HG02884 (cell line): ENCODE results near the gene XIRP1.

Experiments used
- ATAC-seq: cut with Tn5 transposase; IDR thresholded peaks from one replicate; pipeline ENCODE4 v1.9.1; 2021; ENCODE audit warnings: mild to moderate bottlenecking, moderate library complexity; ENCODE audit not compliant: unreplicated experiment

Gene XIRP1

DNA sequence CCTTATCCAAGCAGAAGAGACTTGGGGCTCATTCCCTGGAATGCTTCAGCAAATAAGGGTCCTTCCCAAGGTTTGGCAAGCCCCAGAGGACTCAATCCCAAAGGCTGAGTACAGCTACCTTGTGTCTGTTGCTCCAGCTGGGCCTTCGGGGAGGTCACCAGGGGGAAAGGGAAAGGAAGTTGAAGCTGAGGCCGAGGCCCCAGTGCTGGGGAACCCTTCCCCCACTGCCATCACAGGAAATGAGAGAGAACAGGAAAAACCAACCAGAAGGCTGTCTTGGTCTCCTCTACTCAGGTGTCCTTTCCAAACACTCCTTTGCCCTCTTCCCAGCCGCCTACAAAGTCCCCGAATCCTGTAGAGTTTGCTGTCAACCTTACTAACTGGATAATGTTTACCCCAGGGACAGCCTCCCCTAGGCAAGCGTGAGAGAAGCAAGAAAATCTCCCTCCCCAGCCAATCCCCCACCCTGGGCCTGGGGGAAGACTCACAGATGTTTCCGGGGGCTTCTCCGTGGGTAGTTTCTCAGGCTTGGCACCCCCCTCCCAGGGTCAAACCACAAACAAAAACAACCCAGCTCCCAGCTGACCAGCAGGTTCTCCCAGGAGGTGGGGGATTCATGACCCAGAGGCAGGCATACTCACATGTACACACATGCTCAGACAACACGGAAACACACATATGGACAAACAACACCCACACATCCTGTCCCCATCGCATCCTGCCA is 44.5 kb downstream of the XIRP1 start:
- ATAC-seq: no peak

DNA sequence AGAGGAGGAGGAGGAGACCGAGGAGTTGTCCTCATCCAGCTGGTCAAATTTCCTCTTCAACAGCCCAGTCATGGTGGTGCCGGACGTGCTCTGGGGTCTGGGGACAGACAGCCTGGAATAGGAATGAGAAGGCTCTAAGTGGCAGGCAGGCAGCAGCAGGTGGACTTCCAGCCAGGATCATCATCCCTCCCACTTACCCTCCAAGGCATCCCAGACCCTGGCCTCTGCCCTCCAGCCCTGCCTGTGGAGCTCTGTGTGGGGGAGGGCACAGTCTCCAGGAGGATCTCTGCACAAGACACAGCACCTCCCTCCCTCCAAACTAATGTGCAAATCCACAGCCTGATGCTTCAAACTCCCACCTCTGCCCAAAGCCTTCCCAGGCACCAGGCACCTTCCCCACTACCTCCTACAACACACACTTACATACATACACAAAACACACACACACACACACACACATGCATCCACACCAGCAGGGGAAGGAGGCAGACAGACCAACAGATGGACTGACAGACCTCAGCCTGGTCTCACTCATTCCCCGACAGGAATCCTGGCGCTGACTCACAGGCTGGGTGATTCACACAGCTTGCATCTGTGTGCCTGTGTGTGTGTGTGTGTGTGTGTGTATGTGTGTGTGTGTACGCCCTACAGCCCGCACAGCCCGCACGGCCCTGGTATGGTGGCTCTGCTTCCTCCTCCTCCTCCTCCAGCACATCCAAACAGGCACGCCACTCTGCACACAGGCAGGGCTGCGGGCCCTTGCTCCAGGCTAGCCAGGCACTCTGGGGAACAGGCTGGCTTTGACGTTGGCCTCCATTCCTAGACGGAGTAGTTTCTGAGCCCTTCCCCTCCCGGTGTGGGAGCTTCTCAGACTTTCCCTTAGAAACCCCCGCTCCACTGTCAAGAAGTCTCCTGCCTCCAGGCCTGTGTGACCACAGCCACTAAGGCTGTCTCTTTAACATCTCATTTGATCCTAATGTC is 45.5 kb downstream of the XIRP1 start:
- ATAC-seq: no peak

DNA sequence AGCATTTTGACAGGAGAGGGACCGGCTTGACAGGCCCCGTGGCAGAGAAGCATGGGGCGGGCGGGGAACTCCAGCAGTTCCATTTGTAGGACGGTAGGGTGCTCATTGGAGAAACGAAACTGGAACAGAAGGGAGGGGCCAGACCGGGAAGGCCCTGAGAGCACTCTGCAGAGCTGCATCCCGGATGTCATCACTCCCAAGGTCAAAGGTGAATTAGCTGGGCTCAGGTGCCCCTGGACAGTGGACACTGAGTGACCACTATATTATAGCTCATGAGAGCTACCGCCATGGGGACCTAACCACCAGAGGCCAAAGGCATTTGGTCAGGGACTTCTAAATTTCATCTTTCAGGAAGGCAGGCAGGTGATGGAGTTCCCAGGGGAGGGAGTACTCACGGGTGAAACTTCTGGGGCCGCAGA is 46.3 kb downstream of the XIRP1 start:
- ATAC-seq: no peak

DNA sequence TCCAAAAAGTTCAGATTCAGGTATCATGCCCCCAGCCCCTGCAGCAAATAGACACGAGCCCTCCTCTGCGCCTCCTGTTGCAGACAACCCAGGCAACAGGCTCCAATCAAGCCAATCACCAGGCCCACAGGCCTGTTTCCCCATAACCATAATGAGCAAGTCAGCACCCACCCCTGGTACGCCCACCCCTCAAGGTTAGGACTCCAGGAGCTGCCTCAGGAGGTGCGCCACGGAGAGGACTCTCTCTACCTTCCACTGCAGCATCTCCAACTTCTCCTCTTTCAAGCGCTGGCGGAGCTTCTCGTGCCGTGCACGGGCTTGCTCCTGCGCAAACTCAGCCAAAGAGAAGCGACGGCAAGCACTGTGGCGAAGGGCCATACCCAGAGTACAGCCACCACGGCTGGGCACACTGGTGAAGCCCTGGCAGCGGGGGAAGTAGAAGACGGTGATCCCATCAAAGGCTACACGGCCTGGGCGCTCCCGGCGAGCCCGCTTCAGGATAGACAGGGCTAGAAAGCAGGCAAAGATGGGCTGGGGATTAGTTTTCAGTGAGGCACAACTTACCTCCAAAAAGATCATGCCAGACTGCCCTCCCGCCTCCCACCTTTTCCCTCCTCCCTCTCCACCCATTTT is 47.5 kb downstream of the XIRP1 start:
- ATAC-seq: no peak

DNA sequence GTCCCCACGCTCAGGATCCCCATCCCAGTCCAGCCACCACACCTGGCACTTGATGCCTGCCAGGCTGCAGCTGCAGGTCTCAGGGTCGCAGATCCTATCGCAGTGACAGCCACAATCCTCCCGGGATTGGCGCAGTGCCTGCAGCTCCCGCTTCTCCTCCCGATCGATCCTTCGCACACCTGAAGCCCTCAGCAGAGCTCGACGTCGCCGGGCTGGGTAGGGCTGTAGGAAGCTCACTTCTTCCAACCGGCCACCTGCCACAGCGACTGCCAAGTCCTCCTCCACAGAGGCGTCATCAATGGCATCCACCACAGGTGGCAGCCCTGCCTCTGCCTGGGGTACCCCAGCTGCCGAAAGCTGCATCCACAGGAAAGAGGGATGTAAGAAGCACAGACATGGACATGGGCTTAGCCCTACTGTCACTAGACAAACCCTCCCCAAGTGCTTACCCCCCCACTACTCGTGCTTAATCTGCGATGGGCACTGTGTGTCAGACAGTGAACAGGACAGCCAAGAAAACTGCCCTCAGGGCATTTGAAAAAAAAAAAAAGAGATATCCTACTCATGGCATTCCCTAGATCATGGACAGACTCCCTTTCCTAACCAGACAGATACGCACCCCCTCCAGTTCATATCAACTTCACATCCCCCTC is 48.2 kb downstream of the XIRP1 start:
- no peak for ATAC-seq

DNA sequence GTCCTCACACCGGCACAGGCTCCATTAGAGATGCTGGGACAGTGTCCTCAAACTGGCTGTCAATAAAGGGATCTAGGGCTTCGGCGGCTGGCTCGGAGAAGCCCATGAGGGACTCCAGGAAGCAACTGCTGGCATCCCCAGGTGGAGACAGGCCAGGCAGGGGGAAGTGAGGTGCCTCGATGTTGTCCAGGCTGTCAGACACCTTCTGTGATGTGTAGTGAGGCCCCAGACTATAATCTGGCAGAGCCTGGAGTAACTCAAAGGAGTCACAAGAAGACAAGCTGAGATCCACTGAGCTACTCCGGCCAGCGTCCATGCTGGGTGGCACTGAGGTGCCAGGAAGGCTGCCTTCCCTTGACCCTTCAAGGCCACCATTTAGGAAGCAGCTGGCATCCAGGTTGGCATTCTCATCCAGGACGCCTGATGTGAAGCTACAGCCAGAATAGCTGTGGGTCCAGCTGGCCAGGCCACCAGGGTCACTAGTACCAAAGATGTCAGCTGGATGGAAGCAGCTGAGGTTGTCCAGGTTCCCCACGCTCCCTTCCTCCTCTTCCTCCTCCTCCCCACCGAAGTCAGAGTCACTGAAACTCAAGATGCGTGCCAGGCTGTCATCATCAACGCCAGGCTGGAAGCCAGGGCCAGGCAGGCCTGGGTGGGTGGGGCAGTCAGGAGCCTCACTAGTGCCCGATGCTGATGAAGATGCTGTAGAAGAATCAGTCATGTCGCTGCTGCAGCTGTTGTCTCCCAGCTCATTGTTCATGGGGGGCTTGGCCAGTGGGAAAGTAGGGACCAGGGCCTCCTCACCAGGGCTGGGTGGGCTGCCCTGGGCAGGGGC is 49.1 kb downstream of the XIRP1 start:
- ATAC-seq: no peak

DNA sequence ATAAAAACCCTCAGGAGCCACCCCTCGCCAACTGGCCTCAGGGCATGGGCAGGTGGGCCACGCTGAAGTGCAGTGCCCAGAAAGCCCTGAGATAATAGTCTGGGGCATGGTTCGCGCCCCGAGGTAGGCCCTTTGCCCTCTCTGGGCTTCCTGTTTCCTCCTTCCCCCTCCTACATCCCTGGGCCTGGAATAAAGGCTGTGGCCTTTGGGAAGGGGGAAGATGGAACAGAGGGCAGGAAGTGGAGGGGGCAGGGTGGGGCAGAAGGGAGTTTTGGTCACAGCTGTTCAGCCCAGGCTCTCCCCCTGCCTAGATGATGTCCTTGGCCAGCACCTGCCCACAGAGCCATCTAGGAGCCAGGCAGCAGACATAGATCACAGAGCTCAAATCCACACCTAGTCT is 50.3 kb downstream of the XIRP1 start:
- no peak for ATAC-seq

DNA sequence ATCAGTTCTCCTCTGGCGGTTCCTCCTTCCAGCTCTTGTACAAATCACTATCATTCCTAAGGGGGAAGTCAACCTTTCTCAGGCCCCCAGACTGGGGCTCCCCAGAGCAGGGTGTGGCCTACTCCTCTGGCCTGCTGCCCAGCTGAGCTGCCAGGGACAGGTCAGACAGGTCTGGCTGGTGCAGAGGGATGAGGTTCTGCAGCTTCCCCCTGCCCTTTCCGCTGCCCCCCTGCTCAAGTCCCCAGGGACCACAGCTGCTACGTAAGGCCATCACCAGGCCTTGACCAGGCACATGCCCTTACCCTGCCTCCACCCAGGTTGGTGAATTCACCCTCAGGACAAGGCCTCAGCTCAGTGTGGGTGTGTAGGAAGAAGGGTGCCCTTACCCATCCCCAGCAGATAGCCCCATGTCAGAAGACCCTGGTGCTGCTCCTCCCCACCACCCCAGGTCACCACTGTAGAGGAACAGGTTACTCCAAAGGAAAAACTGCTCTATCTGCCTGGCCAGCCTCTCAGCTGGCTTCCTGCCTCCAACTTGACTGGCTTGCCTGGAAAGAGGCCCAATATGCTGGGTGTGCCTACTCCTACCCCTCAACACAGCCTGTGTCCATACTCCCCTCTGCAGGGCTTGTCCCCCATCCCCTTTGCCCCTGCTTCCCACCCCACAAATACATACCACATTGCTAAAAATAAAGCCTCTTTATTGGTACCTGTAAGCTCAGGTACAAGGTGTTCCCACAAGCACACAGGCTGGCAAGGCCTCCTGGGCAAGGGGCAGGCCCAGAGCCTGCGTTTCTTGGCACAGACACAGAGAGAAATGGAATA is 51.0 kb downstream of the XIRP1 start:
- no peak for ATAC-seq

DNA sequence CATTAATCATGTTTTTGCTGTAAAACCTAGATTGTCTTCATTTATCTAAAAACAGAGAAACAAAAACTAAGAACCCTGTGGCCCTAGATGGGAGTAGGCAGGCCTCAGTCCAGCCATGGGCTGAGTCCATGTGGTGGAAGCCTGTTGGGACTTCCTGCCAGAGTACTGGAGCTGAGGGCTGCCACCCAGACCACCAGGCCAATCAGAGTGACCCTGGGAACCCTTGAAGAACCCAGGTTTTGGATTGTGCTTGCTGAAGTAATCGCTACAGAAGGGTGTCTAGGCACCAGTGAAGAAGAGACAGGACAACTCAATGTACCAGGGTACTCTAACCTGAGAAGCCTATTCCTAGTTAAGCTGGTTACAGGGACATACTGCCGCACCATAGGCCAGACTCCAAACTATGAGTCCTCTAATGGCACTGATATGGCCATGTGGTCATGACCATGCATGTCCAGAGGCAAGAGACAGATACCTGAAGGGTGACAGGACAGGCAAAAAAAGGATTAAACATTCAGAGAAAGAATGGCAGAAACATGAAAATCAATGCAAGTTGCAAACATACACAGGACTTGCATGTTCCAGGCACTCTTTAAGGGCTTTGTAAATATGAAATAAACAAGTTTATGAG is 51.9 kb downstream of the XIRP1 start:
- no peak for ATAC-seq

DNA sequence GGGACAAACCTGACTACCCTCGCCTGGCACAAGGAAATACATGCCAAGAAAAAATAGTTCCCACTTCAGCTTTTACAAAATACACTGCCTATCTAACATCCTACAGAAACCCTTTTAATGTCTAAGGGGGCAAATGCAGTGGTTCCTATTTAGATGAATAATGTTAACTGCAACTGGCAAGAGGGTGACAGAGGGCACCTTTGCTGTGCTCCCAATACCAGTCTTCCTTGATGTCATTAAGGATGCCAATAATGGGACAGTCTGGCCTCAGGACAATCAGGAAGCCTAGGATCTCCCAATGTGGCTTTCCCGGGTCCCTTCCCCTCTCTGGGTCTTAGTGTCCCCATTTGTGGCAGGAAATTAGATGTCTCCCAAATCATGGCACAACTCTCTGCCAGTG is 53.0 kb downstream of the XIRP1 start:
- ATAC-seq: no peak

DNA sequence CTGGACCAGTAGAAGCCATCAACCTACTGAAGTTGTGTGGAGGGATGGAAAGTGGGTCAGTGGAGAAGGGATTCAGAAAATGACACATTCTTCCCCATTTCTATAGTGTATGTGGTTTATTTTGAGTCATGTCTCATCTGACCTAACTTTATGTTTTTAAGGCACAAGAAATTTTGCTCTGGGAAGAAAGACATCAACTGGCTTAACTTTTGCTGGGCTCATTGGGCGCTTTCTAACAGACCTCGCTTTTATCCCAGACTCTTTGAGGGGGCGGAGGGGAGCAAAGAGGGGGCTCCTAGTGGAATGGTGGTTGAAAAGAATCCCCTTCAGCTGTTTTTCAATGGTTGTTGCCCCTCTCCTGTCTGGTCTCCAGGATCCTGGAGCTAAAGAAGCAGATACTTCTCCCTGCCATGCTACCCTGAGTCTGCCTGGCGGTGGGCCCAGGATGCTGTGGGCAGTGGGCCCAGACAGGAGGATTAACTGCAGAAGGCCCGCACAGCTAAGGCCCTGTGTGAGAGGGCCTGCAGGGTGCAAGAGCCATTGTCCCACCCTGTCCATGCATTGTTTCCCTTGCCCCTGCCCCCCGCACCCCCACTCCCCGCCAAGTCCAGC is 53.5 kb downstream of the XIRP1 start:
- ATAC-seq: no peak

DNA sequence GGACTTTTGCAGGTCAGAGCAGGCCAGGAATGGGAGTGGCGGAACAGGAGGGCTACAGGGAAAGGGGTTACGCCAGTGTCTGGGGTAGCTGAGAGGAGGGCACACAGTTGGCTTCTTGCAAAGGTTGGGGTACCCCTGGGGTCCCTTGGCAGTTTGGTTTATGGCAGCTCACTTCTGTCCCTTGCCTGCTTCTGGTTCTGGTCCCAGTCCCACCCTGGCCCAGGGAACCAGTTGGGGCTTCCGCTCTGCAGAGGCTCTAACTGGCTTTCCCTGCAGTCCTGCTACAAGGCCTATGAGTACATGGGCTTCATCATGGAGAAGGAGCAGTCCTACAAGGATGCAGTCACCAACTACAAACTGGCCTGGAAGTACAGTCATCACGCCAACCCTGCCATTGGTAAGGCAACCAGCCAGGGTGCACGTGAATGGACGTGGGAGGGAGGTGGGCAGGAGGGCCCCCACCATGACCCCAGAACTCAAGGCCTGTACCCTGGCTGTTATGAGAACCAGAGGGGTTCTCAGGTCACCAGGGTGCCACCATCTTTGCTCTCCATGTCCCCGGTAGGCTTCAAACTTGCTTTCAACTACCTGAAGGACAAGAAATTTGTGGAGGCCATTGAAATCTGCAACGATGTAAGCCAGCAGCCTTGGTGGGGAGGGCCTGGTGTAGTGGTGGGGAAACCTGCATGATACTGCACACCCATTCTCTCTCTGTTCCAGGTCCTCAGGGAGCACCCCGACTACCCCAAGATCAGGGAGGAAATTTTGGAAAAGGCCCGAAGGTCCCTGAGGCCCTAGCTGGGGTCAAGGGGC is 54.2 kb downstream of the XIRP1 start:
- no peak for ATAC-seq

DNA sequence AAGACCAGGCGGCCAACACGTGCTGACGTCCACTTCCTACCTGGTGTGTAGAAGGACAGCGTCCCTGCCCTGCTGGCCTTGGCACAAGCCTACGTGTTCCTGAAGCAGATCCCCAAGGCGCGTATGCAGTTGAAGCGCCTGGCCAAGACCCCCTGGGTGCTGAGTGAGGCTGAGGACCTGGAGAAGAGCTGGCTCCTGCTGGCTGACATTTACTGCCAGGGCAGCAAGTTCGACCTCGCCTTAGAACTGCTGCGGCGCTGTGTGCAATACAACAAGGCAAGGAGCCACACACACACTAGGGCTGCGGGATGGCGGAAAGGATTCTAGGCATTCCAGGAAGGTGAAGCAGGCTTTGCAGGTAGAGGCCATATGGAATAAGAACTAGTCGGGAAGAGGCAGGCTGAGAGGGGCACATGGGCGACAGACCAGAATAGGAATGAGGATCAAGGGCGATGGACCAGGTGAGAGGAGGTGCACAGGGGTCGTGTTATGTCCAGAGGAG is 54.9 kb downstream of the XIRP1 start:
- no peak for ATAC-seq

DNA sequence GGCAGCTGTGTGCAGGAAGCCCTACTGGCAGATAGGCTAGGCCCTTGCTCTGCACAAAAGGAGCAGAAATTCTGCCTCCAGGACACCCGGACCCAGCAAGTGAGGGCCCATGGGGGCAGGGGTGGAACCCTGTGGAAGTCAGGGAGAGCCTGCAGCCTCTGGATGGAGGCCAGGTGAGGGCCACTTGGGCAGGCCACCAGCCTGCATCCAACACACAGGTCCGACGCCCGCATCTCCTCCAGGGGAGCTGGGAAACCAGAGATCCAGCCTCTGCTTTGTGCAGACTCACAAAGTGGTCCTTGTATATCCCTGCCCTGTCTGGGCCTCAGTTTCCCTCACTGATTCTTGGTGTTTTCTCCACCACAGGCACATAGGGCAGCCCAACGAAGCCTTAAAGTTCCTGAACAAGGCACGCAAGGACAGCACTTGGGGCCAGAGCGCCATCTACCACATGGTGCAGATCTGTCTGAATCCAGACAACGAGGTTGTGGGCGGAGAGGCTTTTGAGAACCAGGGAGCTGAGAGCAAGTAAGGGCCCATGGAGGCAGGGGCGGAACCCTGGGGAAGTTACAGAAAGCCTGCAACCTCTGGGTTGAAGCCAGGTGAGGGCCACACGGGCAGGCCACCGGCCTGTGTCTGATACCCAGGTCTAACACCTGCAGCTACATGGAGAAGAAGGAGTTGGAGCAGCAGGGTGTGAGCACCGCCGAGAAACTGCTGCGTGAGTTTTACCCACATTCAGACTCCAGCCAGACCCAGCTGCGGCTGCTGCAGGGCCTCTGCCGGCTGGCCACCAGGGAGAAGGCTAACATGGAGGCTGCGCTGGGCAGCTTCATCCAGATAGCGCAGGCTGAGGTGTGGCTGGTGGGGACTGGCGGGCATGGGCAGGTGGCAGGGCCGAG is 55.6 kb downstream of the XIRP1 start:
- no peak for ATAC-seq

DNA sequence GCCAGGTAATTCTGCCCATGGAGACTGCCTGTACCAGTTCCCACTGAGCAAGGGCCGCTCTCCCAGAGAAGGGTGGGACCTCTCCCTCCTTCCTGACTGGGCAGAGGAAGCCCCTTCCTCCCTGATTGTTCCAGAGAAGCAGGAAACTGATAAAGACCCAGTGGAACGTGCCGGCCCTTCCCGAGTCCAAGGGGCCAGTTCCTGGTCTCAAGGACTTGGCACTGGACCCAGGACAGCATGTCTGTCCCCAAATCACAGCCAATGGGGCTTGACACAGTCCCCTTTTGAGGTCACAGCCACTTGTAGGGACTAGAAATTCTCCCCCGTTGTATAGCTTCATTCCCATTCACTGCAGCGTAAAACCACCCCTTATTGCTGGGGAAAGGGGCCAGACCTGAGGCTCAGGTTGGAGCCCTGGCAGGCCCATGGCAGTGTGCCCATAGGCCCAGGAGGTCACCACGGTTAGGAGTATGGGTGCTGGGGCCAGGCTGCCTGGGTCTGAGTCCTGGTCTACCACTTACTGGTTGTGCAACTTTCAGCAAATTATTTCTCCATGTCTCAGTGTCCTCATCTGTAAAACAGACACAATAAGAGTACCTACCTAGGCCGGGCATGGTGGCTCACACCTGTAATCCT is 57.1 kb downstream of the XIRP1 start:
- ATAC-seq: no peak

DNA sequence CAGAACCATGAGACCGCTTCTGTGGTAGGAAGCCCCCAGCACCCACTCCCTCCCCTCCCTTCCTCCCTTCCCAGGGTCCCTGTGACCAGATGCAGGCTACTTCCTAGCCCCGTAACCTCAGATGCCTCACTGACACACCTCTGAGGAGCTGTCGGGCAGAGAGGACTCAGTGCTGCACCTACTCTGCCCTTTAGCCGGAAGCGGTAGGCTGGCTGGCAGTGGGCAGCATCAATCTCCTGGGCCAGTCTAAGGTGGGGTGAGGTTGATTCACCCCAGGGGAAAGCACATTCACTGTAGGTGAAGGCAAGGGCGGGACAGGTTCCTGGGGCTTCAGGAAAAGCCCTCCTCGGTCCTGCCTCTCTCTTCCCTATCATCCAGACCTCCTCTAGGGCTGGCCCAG is 58.1 kb downstream of the XIRP1 start:
- ATAC-seq: no peak
